ENCODE results near the gene IL25.
"Not testable (repeated sequence)": the region's sequence is repeated elsewhere in the genome, so short reads cannot be mapped to it uniquely, and the experiment has no call there.

IL25 gene

GRCh38 chr14:23409966-23410635 is 37.5 kb downstream of the IL25 start:
- H3K27me3 ChIP-seq (ENCODE audit: control insufficient read depth, insufficient read depth, low read length), result peaks cover 5% of the 10 kb centered on the region
- no peaks in the 10 kb centered on the region for H3K9me3 ChIP-seq (ENCODE audit: control insufficient read depth, low read length)
- no peaks in the 10 kb centered on the region for H3K4me1 ChIP-seq (ENCODE audit: control insufficient read depth, insufficient read depth, low read length)
- H3K4me3 ChIP-seq (ENCODE audit: low read length), result no peak overlapping the region
- H3K36me3 ChIP-seq (ENCODE audit: control insufficient read depth, insufficient read depth, low read length), result no peaks in the 10 kb centered on the region
- H3K9ac ChIP-seq (ENCODE audit: low read length), result no peak overlapping the region

DNA sequence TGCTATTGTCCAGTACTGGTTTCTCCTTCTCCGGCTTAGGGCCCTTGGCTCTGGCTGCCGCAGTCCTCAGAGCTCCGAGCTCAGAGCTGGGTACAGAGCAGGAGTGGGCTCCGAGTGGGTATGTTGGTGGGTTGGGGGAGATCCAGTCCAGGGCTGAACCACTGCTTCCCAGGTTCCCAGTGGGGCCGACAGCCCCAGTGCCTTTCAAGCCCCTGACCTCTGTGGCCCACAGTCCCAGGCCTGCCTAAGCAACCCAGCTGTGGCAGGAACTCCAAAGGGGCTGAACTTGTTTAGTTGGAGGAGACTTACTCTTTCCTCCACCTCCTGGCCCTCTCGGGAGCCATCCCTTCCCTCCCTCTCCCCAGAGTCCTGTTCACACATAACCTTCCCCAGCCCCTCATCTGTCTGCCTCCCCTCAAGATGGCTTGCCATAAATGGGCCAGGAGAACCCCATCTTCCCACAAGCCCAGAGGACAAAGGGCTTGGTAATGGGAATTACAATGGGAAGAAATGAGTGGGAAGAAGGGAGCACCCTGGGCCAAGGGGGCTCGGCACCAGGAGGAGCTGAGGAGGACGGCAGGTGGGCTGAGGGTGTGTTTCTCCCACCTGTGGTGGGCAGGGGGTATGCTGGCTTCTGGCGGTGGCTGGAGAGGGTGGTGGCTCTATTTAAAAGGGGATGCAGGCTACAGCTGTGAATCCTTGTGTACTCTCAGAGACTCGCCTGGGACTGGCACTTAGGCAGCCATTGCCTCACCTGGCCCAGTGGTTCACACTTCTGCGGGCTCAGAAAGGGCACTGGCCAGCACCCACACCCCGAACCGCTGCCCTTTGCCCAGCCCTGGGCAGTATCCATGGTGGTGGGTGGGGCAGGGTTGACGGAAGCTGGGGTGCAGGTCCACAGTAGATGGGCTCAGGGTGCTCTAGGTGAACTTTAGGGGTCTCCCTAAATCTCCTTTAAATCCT is 39.2 kb downstream of the IL25 start:
- H3K9ac ChIP-seq (ENCODE audit: low read length), result no peak overlapping the region
- no peaks in the 10 kb centered on the region for H3K36me3 ChIP-seq (ENCODE audit: control insufficient read depth, insufficient read depth, low read length)
- no peaks in the 10 kb centered on the region for H3K9me3 ChIP-seq (ENCODE audit: control insufficient read depth, low read length)
- H3K27me3 ChIP-seq (ENCODE audit: control insufficient read depth, insufficient read depth, low read length), result peaks cover 5% of the 10 kb centered on the region
- H3K4me1 ChIP-seq (ENCODE audit: control insufficient read depth, insufficient read depth, low read length), result no peaks in the 10 kb centered on the region
- no peak overlapping the region for H3K4me3 ChIP-seq (ENCODE audit: low read length)

DNA sequence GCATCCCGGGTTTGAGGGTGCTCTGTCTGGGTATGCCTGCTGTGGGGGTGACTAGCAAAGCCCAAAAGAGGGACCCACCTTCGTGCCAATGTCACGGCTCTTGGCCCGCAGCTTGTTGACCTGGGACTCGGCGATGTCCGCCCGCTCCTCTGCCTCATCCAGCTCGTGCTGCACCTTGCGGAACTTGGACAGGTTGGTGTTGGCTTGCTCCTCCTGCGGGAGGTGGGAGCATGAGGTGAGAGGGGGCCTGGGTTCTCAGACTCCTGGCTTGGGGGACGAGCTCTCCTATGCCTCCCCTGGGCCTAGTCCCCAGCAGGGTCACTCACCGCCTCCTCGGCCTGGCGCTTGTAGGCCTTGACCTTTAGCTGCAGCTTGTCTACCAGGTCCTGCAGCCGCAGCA is 41.1 kb downstream of the IL25 start:
- Histone ChIP-seq H3K4me3 (ENCODE audit: low read length) (no peak overlapping the region), H3K27me3 (ENCODE audit: control insufficient read depth, insufficient read depth, low read length) (no peaks in the 10 kb centered on the region), H3K36me3 (ENCODE audit: control insufficient read depth, insufficient read depth, low read length) (no peaks in the 10 kb centered on the region), H3K9me3 (ENCODE audit: control insufficient read depth, low read length) (no peaks in the 10 kb centered on the region), H3K9ac (ENCODE audit: low read length) (no peak overlapping the region), H3K4me1 (ENCODE audit: control insufficient read depth, insufficient read depth, low read length) (no peaks in the 10 kb centered on the region)

DNA sequence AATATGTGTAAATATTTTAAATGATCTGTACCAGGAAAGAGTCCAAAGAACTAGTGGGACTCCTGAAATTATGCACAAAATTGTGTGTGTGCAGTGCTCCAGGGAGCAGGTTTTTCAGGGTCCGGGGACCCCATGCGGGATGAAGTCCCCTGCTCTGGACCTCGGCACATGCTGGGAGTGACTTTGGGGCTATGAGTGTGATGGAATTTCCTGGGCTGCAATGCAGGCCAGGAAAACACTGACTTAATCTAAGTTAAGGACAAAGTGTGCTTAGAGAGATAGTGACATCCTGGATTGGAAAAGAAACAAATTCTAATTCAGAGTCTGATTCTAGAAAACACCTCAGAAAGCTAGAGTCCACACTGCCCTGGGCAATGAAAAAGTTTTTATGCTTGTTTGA is 41.6 kb downstream of the IL25 start:
- no peaks in the 10 kb centered on the region for H3K36me3 ChIP-seq (ENCODE audit: control insufficient read depth, insufficient read depth, low read length)
- no peak overlapping the region for H3K9ac ChIP-seq (ENCODE audit: low read length)

GRCh38 chr14:23414906-23415820 is 42.6 kb downstream of the IL25 start:
- H3K36me3 ChIP-seq (ENCODE audit: control insufficient read depth, insufficient read depth, low read length), result no peaks in the 10 kb centered on the region
- H3K4me3 ChIP-seq (ENCODE audit: low read length), result no peak overlapping the region
- no peaks in the 10 kb centered on the region for H3K9me3 ChIP-seq (ENCODE audit: control insufficient read depth, low read length)
- no peaks in the 10 kb centered on the region for H3K4me1 ChIP-seq (ENCODE audit: control insufficient read depth, insufficient read depth, low read length)
- H3K27me3 ChIP-seq (ENCODE audit: control insufficient read depth, insufficient read depth, low read length), result no peaks in the 10 kb centered on the region
- no peak overlapping the region for H3K9ac ChIP-seq (ENCODE audit: low read length)

More for the DNA sequence above, 41.6 kb downstream of the IL25 start:
- Histone ChIP-seq H3K27me3 (ENCODE audit: control insufficient read depth, insufficient read depth, low read length) (no peaks in the 10 kb centered on the region), H3K4me3 (ENCODE audit: low read length) (no peak overlapping the region), H3K9me3 (ENCODE audit: control insufficient read depth, low read length) (no peaks in the 10 kb centered on the region), H3K4me1 (ENCODE audit: control insufficient read depth, insufficient read depth, low read length) (no peaks in the 10 kb centered on the region)

- Histone ChIP-seq H3K4me3 (ENCODE audit: low read length) (no peak overlapping the region), H3K27me3 (ENCODE audit: control insufficient read depth, insufficient read depth, low read length) (no peaks in the 10 kb centered on the region), H3K4me1 (ENCODE audit: control insufficient read depth, insufficient read depth, low read length) (no peaks in the 10 kb centered on the region), H3K9ac (ENCODE audit: low read length) (no peak overlapping the region), H3K9me3 (ENCODE audit: control insufficient read depth, low read length) (no peaks in the 10 kb centered on the region), H3K36me3 (ENCODE audit: control insufficient read depth, insufficient read depth, low read length) (no peaks in the 10 kb centered on the region)
Observed at GRCh38 chr14:23415821-23416778, 43.5 kb downstream of the IL25 start.

DNA sequence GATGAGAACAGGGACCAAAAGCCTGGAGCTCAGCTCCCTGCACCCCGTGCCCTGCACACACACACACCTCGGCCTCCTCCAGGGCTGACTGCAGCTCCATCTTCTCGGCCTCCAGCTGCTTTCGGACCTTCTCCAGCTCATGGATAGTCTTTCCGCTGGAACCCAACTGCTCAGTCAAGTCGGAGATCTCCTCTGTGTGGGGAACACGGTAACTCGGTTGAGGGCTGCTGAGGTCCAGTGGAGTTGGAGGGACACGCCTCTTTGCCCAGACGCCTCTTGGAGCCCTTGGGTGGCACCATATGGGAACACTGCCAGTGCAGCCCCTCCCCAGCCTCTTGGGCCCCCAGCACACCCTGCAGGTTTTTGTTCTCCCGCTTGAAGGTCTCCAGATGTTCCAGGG is 44.2 kb downstream of the IL25 start:
- H3K36me3 ChIP-seq (ENCODE audit: control insufficient read depth, insufficient read depth, low read length), result no peaks in the 10 kb centered on the region
- H3K9ac ChIP-seq (ENCODE audit: low read length), result no peak overlapping the region
- H3K4me3 ChIP-seq (ENCODE audit: low read length), result no peak overlapping the region
- H3K27me3 ChIP-seq (ENCODE audit: control insufficient read depth, insufficient read depth, low read length), result no peaks in the 10 kb centered on the region
- no peaks in the 10 kb centered on the region for H3K4me1 ChIP-seq (ENCODE audit: control insufficient read depth, insufficient read depth, low read length)
- no peaks in the 10 kb centered on the region for H3K9me3 ChIP-seq (ENCODE audit: control insufficient read depth, low read length)

GRCh38 chr14:23417269-23417668 is 44.7 kb downstream of the IL25 start:
- not testable (repeated sequence) for H3K27me3 ChIP-seq (ENCODE audit: control insufficient read depth, insufficient read depth, low read length); H3K4me1 ChIP-seq (ENCODE audit: control insufficient read depth, insufficient read depth, low read length); H3K36me3 ChIP-seq (ENCODE audit: control insufficient read depth, insufficient read depth, low read length); H3K4me3 ChIP-seq (ENCODE audit: low read length); H3K9ac ChIP-seq (ENCODE audit: low read length); H3K9me3 ChIP-seq (ENCODE audit: control insufficient read depth, low read length)

DNA sequence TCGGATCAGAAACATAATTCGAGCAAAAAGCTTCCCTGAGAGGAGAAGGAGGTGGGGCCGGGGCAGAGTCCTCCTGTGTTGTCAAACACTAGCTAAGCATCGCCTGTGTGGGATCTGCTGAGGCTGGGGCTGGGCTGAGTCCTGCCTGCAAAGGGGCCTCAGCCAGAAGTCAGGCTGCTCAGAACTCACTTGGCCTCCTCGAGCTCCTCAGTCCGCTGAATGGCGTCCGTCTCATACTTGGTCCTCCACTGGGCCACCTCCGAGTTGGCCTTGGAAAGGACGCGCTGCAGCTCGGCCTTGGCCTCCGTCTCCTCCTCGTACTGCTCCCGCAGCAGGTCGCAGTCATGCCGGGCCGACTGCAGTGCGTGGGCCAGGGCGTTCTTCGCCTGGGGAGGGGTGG is 45.4 kb downstream of the IL25 start:
- no peaks in the 10 kb centered on the region for H3K27me3 ChIP-seq (ENCODE audit: control insufficient read depth, insufficient read depth, low read length)
- H3K4me3 ChIP-seq (ENCODE audit: low read length), result no peak overlapping the region
- H3K9ac ChIP-seq (ENCODE audit: low read length), result no peak overlapping the region
- no peaks in the 10 kb centered on the region for H3K4me1 ChIP-seq (ENCODE audit: control insufficient read depth, insufficient read depth, low read length)
- no peaks in the 10 kb centered on the region for H3K9me3 ChIP-seq (ENCODE audit: control insufficient read depth, low read length)
- no peaks in the 10 kb centered on the region for H3K36me3 ChIP-seq (ENCODE audit: control insufficient read depth, insufficient read depth, low read length)

DNA sequence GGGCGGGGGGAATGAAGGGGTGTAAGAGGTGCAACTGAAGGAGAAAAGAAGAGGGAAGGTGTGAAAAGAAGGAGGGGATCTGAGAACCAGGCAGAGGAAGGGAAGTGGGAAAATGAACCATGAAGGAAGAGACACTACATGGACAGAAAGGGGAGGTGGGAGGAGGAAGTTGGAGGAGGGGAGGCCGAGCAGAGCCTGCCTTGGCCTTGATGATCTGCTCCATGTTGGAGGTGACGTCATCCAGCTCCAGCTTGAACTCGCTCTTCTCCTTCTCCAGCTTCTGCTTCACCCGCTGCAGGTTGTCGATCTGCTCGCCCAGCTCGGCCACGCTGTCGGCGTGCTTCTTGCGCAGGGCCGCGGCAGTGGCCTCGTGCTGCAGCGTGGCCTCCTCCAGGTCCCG is 47.0 kb downstream of the IL25 start:
- not testable (repeated sequence) for H3K36me3 ChIP-seq (ENCODE audit: control insufficient read depth, insufficient read depth, low read length); H3K9me3 ChIP-seq (ENCODE audit: control insufficient read depth, low read length); H3K9ac ChIP-seq (ENCODE audit: low read length); H3K27me3 ChIP-seq (ENCODE audit: control insufficient read depth, insufficient read depth, low read length); H3K4me3 ChIP-seq (ENCODE audit: low read length); H3K4me1 ChIP-seq (ENCODE audit: control insufficient read depth, insufficient read depth, low read length)

DNA sequence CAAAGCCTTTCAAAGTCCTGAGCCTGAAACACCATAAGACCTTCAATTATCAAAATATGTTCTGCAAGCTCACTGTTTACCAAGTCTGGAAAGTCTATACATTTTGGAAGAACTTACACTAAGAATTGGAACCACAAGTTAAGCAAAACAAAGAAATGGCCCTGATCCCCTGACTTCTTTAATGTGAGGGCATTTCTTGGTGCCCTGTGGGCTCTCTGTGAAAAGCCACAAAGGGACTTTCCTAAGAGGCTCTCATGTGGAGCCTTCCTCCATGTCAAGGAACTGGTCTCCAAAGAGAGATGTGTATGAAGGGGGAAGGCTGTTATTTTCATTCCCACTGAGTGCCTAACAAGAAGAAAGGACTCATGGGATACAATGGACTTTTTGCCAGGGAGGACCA is 49.0 kb downstream of the IL25 start:
- Histone ChIP-seq H3K4me3 (ENCODE audit: low read length) (no peak overlapping the region), H3K4me1 (ENCODE audit: control insufficient read depth, insufficient read depth, low read length) (no peaks in the 10 kb centered on the region), H3K9ac (ENCODE audit: low read length) (no peak overlapping the region), H3K9me3 (ENCODE audit: control insufficient read depth, low read length) (no peaks in the 10 kb centered on the region), H3K36me3 (ENCODE audit: control insufficient read depth, insufficient read depth, low read length) (no peaks in the 10 kb centered on the region), H3K27me3 (ENCODE audit: control insufficient read depth, insufficient read depth, low read length) (no peaks in the 10 kb centered on the region)

Measured in mucosa of stomach (tissue), 1 donor.